T-helper 1 cell treated with Interleukin-12 subunit alpha and Interleukin-12 subunit beta and Interleukin-4 antibody, amounts not matched to agents 30 ng/mL and 1 ng/mL, for 36 hours (primary cell): ENCODE measurements around the gene ETNK1. TPM values are rescaled to one million over a fixed set of nuclear protein-coding genes. Genes with fewer than 3 reads are reported as not detected.

ENCODE experiments used
- intact Hi-C: fragments of 100-400 bp; cut with micrococcal nuclease; formaldehyde crosslinking; loops from one replicate; pipeline ENCODE4 v1.15.1; 2024
- total RNA-seq: library from RNA; stranded (reverse); gene quantifications from 2 replicates; pipeline ENCODE4 v1.2.3, GENCODE V29; 2022

The ETNK1 gene
- total RNA-seq, 1 donor from 2014 or later = 82.3 TPM

DNA sequence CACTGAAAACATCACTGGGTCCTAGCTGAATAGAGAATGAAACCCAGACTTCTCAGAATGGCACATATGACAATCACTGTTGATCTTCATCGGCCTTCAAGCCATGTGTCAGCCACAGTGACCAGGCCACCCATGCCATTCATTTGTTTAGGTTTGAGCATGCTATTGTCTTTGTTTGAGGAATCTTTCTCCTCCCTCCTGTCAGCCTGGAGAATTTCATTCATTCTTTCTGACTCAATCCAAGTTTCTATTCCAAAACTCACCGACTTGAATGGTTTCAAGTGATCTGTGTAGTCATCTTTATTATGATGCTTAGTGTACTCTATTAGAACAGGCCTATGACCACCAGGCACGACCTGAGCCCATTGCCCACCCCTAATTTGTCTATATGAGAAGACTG lies 106.3 kb downstream of the ETNK1 start:
- intact Hi-C loops = no loop called here

DNA sequence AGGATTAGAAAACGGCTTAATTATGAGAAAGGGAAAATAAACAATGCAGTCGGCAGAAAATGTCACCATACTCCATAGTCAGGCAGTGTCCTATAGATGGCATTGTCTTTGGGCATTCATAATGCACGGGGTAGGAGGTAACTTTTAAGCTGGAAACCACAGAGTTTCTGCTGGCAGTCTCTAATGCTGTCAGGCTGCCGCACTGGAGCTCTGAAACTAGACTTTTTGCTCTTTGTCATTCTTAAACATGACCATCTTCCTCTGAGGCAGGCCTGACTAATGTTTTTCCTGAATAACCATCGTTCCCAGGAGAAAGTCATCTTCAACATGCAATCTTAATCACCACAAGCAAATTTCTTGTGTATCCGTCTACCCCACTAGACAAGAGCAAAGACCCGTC lies 108.8 kb downstream of the ETNK1 start:
- intact Hi-C loops = no loop called here

DNA sequence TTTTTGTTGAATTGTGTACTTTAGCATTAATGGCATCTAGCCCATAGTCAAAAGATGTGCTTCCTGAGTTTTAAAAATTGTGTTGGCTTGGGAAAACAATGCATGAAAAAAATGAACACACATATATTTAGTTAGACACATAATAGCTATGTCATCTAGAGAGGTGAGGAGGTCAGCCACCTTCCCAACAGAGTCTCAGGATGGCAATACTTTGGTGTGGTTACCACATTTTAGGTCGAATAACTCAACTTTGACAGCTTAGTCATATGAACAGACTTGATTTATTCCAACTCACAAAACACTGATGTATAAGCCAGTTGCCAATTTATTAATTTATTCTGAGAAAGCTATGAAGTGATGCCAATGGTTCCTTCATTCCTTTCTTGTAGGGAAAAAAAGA lies 114.0 kb downstream of the ETNK1 start:
- intact Hi-C loops = no loop called here

Other genes with a start within 250 kb of the ETNK1 start
- gene C2CD5, start 80.6 kb upstream of the ETNK1 start, total RNA-seq = 42.8 and 43.6 TPM in 2 replicates